Effector CD4-positive, alpha-beta T cell (primary cell): ENCODE data around the gene RIN3.

Experiments
- DNase-seq: peaks from one replicate; pipeline ENCODE4 v3.0.0-alpha.2; 2020
- total RNA-seq: gene quantifications from one replicate; lab custom pipeline; 2026; lab: John Stamatoyannopoulos, UW

The RIN3 gene
- 72.2 reads per million, percentile 76 among the genes with 10 or more reads in this experiment for total RNA-seq

- DNase-seq: no peak
Measured at GRCh38 chr14:92513204-92513965, at the start of gene RIN3. Gene RIN3 (plus strand): TSS chr14:92513781. CDS start chr14:92513933, 152 bp downstream.

GRCh38 chr14:92464156-92464555, 49.4 kb upstream of the RIN3 start:
- DNase-seq: no peak

GRCh38 chr14:92464716-92465115, 48.9 kb upstream of the RIN3 start:
- DNase-seq: no peak

GRCh38 chr14:92465353-92466055, 48.1 kb upstream of the RIN3 start:
- no peak for DNase-seq

- no peak for DNase-seq
Measured at GRCh38 chr14:92466059-92466458, 47.5 kb upstream of the RIN3 start.

GRCh38 chr14:92469515-92469914, 44.1 kb upstream of the RIN3 start:
- no peak for DNase-seq

GRCh38 chr14:92470215-92470614, 43.4 kb upstream of the RIN3 start:
- DNase-seq: no peak

- DNase-seq: no peak
Measured at GRCh38 chr14:92470811-92471210, 42.8 kb upstream of the RIN3 start.

GRCh38 chr14:92471919-92472318, 41.7 kb upstream of the RIN3 start:
- no peak for DNase-seq

- DNase-seq: no peak
Measured at GRCh38 chr14:92472860-92473259, 40.7 kb upstream of the RIN3 start.

GRCh38 chr14:92473261-92473968, 40.2 kb upstream of the RIN3 start:
- DNase-seq: no peak

- no peak for DNase-seq
Measured at GRCh38 chr14:92473969-92474535, 39.5 kb upstream of the RIN3 start.

GRCh38 chr14:92475037-92475436, 38.5 kb upstream of the RIN3 start:
- no peak for DNase-seq

- no peak for DNase-seq
Measured at GRCh38 chr14:92475451-92476187, 38.0 kb upstream of the RIN3 start.

- DNase-seq: no peak
Measured at GRCh38 chr14:92480856-92481255, 32.7 kb upstream of the RIN3 start.

- no peak for DNase-seq
Measured at GRCh38 chr14:92481386-92481785, 32.2 kb upstream of the RIN3 start.

GRCh38 chr14:92481811-92482555, 31.6 kb upstream of the RIN3 start:
- DNase-seq: no peak

- DNase-seq: no peak
Measured at GRCh38 chr14:92482621-92483319, 30.8 kb upstream of the RIN3 start.

- no peak for DNase-seq
Measured at GRCh38 chr14:92484132-92484823, 29.3 kb upstream of the RIN3 start.

- no peak for DNase-seq
Measured at GRCh38 chr14:92486881-92487280, 26.7 kb upstream of the RIN3 start.
